GM12801 (cell line): ENCODE data around the gene SDHC.

Experiments used
- CTCF ChIP-seq: IDR thresholded peaks from one replicate; pipeline ENCODE4 v1.5.1; 2011; ENCODE audit warnings: control low read depth; ENCODE audit not compliant: insufficient read length; ENCODE audit errors: extremely low read depth

The SDHC gene

DNA sequence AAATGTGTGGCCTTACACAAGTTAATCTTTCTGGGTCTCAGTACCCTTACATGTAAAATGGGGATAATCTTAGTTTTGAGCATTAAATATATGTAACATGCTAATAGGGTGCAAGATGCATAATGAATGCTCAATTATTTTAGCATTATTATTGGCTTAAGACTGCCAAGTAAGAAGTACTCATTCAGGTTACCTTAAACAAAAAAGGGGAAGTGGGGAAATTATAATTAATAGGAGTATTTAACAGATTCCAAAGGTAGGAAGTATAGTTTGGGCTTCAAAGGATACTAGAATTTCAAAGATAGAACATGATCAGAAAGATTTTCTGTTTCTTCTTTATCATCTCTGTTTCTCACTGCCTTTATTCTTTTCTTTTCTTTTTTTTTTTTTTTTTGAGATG lies 59.3 kb downstream of the SDHC start:
- TF ChIP-seq CTCF = no peak

DNA sequence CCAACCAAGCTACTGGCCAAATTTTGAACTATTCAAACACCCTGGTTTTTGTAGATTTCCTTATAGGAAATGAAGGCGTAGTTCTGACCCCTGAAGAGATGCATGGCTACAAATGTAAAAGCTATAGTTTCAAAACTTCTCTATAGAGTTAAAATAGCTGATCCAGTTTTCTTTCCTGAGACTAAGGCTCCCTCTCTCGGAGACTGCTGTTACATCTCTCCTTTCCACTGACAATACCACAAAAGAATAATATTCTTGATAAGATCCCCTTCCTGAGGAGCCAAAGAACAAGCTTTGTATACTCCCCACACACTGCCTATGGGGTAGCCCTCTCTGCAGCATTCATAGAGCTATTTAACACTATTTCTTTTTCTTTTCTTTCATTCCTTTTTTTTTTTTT lies 60.2 kb downstream of the SDHC start:
- no peak for TF ChIP-seq CTCF

DNA sequence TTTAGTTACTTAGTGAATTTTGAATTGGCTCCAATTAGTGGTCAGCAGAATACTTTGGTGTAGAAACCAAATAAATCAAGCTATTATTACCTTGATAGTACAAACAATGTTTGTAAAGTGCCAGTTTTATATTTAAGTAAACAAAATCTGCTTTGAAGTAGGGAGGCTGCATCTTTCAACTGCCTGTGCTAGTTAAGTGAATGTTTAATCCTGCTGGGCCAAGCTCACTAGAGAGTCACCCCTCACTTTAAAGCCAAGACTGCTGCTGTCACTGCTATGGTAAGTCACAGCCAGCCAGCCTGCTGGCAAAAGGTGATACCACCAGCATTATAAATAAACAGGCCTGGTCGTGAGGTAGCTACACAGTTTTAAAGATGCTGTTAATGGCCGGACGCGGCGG lies 63.8 kb downstream of the SDHC start:
- no peak for TF ChIP-seq CTCF

GRCh38 chr1:161379071-161379470 lies 64.9 kb downstream of the SDHC start:
- no peak for TF ChIP-seq CTCF

- no peak for TF ChIP-seq CTCF
Observed at GRCh38 chr1:161381707-161382106, 67.5 kb downstream of the SDHC start.

- no peak for TF ChIP-seq CTCF
Observed at GRCh38 chr1:161382214-161383019, 68.2 kb downstream of the SDHC start.

DNA sequence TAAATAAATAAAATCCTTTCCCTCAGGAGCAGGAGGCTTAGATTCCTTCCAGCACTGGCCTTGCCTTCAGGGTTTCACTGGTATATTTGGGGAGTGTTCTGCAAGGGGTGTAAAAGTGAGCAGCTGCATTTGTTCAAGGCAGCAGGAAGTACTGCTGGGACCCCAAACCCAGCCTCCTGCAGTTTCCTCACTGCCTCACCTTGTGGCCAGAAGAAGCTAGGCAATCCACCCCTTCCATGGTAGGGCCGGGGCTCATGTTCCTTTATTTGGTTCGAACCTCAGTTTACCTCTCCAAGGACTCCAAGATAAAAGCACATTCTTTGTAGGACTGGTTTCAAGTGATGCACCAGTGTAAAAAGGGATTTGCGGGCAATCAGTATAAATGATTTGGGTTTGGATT lies 74.5 kb downstream of the SDHC start:
- no peak for TF ChIP-seq CTCF
